ENCODE data around the gene TBC1D22A.

GRCh38 chr22:46753761-46754109 lies 8.7 kb upstream of the TBC1D22A start:
- TF ChIP-seq CTCF (conservative IDR thresholded peaks at IDR 0.05; ENCODE audit: low read length) (no peak), EZH2phosphoT487 (IDR thresholded peaks at IDR 0.05; ENCODE audit: borderline replicate concordance, low read depth, low read length) (no peak)

Data from OCI-LY7 (cell line).